ENCODE data around the gene GPR161.

GPR161 gene

GRCh38 chr1:168119750-168120149 is 17.0 kb downstream of the GPR161 start:
- Histone ChIP-seq H3K36me3 (replicated peaks; ENCODE audit: low read depth, low read length) (no peaks in the 10 kb centered on the region), H3K9ac (ENCODE audit: low read length) (no peak overlapping the region), H4K20me1 (ENCODE audit: insufficient read depth, low read length) (no peaks in the 10 kb centered on the region), H2AFZ (ENCODE audit: low read depth, low read length) (no peak overlapping the region), H3K4me1 (ENCODE audit: low read length) (no peaks in the 10 kb centered on the region), H3K4me2 (ENCODE audit: low read length) (no peak overlapping the region), H3K79me2 (ENCODE audit: low read length) (no peaks in the 10 kb centered on the region), H3K27ac (ENCODE audit: low read length) (no peak overlapping the region), H3K9me3 (ENCODE audit: insufficient read depth, low read length) (no peaks in the 10 kb centered on the region), H3K4me3 (ENCODE audit: low read length) (no peak overlapping the region), H3K27me3 (ENCODE audit: low read depth, low read length) (no peaks in the 10 kb centered on the region)
- no peak for TF ChIP-seq EZH2phosphoT487 (IDR thresholded peaks at IDR 0.05; ENCODE audit: low read depth)
- TF ChIP-seq CTCF (IDR thresholded peaks at IDR 0.05; ENCODE audit: low read depth, low read length), result no peak

- Histone ChIP-seq H3K79me2 (ENCODE audit: low read length) (no peaks in the 10 kb centered on the region), H3K9ac (ENCODE audit: low read length) (no peak overlapping the region)
These were observed 20.4 kb downstream of the GPR161 start for GRCh38 chr1:168116327-168116799.

GRCh38 chr1:168114845-168115244 is 21.9 kb downstream of the GPR161 start:
- Histone ChIP-seq H3K4me1 (ENCODE audit: low read length) (no peaks in the 10 kb centered on the region), H3K36me3 (replicated peaks; ENCODE audit: low read depth, low read length) (no peaks in the 10 kb centered on the region), H4K20me1 (ENCODE audit: insufficient read depth, low read length) (no peaks in the 10 kb centered on the region), H3K4me3 (ENCODE audit: low read length) (no peak overlapping the region), H3K4me2 (ENCODE audit: low read length) (no peak overlapping the region), H3K9ac (ENCODE audit: low read length) (no peak overlapping the region), H3K79me2 (ENCODE audit: low read length) (no peaks in the 10 kb centered on the region), H3K27ac (ENCODE audit: low read length) (no peak overlapping the region), H3K27me3 (ENCODE audit: low read depth, low read length) (no peaks in the 10 kb centered on the region), H2AFZ (ENCODE audit: low read depth, low read length) (no peak overlapping the region), H3K9me3 (ENCODE audit: insufficient read depth, low read length) (no peaks in the 10 kb centered on the region)
- TF ChIP-seq EZH2phosphoT487 (IDR thresholded peaks at IDR 0.05; ENCODE audit: low read depth) (no peak), CTCF (IDR thresholded peaks at IDR 0.05; ENCODE audit: low read depth, low read length) (no peak)

More at GRCh38 chr1:168116327-168116799, 20.4 kb downstream of the GPR161 start:
- Histone ChIP-seq H4K20me1 (ENCODE audit: insufficient read depth, low read length) (no peaks in the 10 kb centered on the region), H3K4me3 (ENCODE audit: low read length) (no peak overlapping the region), H3K4me2 (ENCODE audit: low read length) (no peak overlapping the region), H3K9me3 (ENCODE audit: insufficient read depth, low read length) (no peaks in the 10 kb centered on the region), H3K4me1 (ENCODE audit: low read length) (no peaks in the 10 kb centered on the region), H3K27me3 (ENCODE audit: low read depth, low read length) (no peaks in the 10 kb centered on the region), H3K36me3 (replicated peaks; ENCODE audit: low read depth, low read length) (no peaks in the 10 kb centered on the region), H2AFZ (ENCODE audit: low read depth, low read length) (no peak overlapping the region), H3K27ac (ENCODE audit: low read length) (no peak overlapping the region)
- TF ChIP-seq EZH2phosphoT487 (IDR thresholded peaks at IDR 0.05; ENCODE audit: low read depth), result no peak
- no peak for TF ChIP-seq CTCF (IDR thresholded peaks at IDR 0.05; ENCODE audit: low read depth, low read length)

- H3K4me3 ChIP-seq (ENCODE audit: low read length), result no peak overlapping the region
- TF ChIP-seq CTCF (IDR thresholded peaks at IDR 0.05; ENCODE audit: low read depth, low read length), result no peak
- no peak for TF ChIP-seq EZH2phosphoT487 (IDR thresholded peaks at IDR 0.05; ENCODE audit: low read depth)
These were observed 23.9 kb downstream of the GPR161 start for GRCh38 chr1:168112673-168113305.

More at GRCh38 chr1:168112673-168113305, 23.9 kb downstream of the GPR161 start:
- H3K9me3 ChIP-seq (ENCODE audit: insufficient read depth, low read length), result no peaks in the 10 kb centered on the region
- no peaks in the 10 kb centered on the region for H4K20me1 ChIP-seq (ENCODE audit: insufficient read depth, low read length)
- no peaks in the 10 kb centered on the region for H3K4me1 ChIP-seq (ENCODE audit: low read length)
- H3K4me2 ChIP-seq (ENCODE audit: low read length), result no peak overlapping the region
- no peak overlapping the region for H2AFZ ChIP-seq (ENCODE audit: low read depth, low read length)
- no peaks in the 10 kb centered on the region for H3K79me2 ChIP-seq (ENCODE audit: low read length)
- H3K9ac ChIP-seq (ENCODE audit: low read length), result no peak overlapping the region
- no peaks in the 10 kb centered on the region for H3K36me3 ChIP-seq (replicated peaks; ENCODE audit: low read depth, low read length)
- no peak overlapping the region for H3K27ac ChIP-seq (ENCODE audit: low read length)
- no peaks in the 10 kb centered on the region for H3K27me3 ChIP-seq (ENCODE audit: low read depth, low read length)

Measured in OCI-LY3 (cell line).